ENCODE results near the gene MRAS. TPM values are rescaled to one million over a fixed set of nuclear protein-coding genes. Genes with fewer than 3 reads are reported as not detected.

Gene MRAS
- polyA plus RNA-seq, 4 donors = 0.45 to 10.1 (median 3.6) TPM

GRCh38 chr3:138359919-138360868 lies 11.8 kb downstream of the MRAS start:
- no peaks in the 10 kb centered on the region for H3K27me3 ChIP-seq (ENCODE audit: control insufficient read depth in 3 of 3, insufficient read depth in 3 of 3, low read length in 3 of 3)
- FAIRE-seq = no peak
- 91 to 95% (median 93%) methylated on average over 15 of the region's 15 CpGs for WGBS, 3 donors
- H3K36me3 ChIP-seq (ENCODE audit: control insufficient read depth in 3 of 3, insufficient read depth in 2 of 3, low read depth in 1 of 3, low read length in 3 of 3) = no peaks in the 10 kb centered on the region
- no peaks in the 10 kb centered on the region for H3K4me1 ChIP-seq (ENCODE audit: control insufficient read depth in 3 of 3, insufficient read depth in 2 of 3, low read depth in 1 of 3, low read length in 2 of 3)
- no peak overlapping the region for H3K4me3 ChIP-seq (ENCODE audit: low read depth in 1 of 3, low read length in 3 of 3)
- H3K27ac ChIP-seq (ENCODE audit: low read depth in 1 of 3, low read length in 2 of 3) = no peak overlapping the region
- no peak for DNase-seq
- no peaks in the 10 kb centered on the region for H3K9me3 ChIP-seq (ENCODE audit: control insufficient read depth in 2 of 2, insufficient read depth in 1 of 2, low read depth in 1 of 2, low read length in 1 of 2)

GRCh38 chr3:138360869-138361525 lies 12.6 kb downstream of the MRAS start:
- no peak overlapping the region for H3K4me3 ChIP-seq (ENCODE audit: low read depth in 1 of 3, low read length in 3 of 3)
- H3K4me1 ChIP-seq (ENCODE audit: control insufficient read depth in 3 of 3, insufficient read depth in 2 of 3, low read depth in 1 of 3, low read length in 2 of 3) = no peaks in the 10 kb centered on the region
- no peaks in the 10 kb centered on the region for H3K9me3 ChIP-seq (ENCODE audit: control insufficient read depth in 2 of 2, insufficient read depth in 1 of 2, low read depth in 1 of 2, low read length in 1 of 2)
- no peak for DNase-seq
- H3K36me3 ChIP-seq (ENCODE audit: control insufficient read depth in 3 of 3, insufficient read depth in 2 of 3, low read depth in 1 of 3, low read length in 3 of 3) = no peaks in the 10 kb centered on the region
- H3K27me3 ChIP-seq (ENCODE audit: control insufficient read depth in 3 of 3, insufficient read depth in 3 of 3, low read length in 3 of 3) = no peaks in the 10 kb centered on the region
- WGBS, 3 donors = 80 to 88% (median 85%) methylated on average over 9 of the region's 9 CpGs
- FAIRE-seq = no peak
- H3K27ac ChIP-seq (ENCODE audit: low read depth in 1 of 3, low read length in 2 of 3) = no peak overlapping the region

- Histone ChIP-seq H3K4me3 (ENCODE audit: low read depth in 1 of 3, low read length in 3 of 3) (no peak overlapping the region), H3K9me3 (ENCODE audit: control insufficient read depth in 2 of 2, insufficient read depth in 1 of 2, low read depth in 1 of 2, low read length in 1 of 2) (no peaks in the 10 kb centered on the region), H3K4me1 (ENCODE audit: control insufficient read depth in 3 of 3, insufficient read depth in 2 of 3, low read depth in 1 of 3, low read length in 2 of 3) (no peaks in the 10 kb centered on the region), H3K36me3 (ENCODE audit: control insufficient read depth in 3 of 3, insufficient read depth in 2 of 3, low read depth in 1 of 3, low read length in 3 of 3) (no peaks in the 10 kb centered on the region), H3K27me3 (ENCODE audit: control insufficient read depth in 3 of 3, insufficient read depth in 3 of 3, low read length in 3 of 3) (no peaks in the 10 kb centered on the region), H3K27ac (ENCODE audit: low read depth in 1 of 3, low read length in 2 of 3) (no peak overlapping the region)
- FAIRE-seq (no peak), DNase-seq (no peak)
- WGBS, 3 donors = 82 to 90% (median 86%) methylated on average over 7 of the region's 7 CpGs
Observed at GRCh38 chr3:138361561-138361971, 13.2 kb downstream of the MRAS start.

GRCh38 chr3:138362538-138362937 lies 14.2 kb downstream of the MRAS start:
- FAIRE-seq = no peak
- 86 to 89% (median 89%) methylated on average over 7 of the region's 7 CpGs for WGBS, 3 donors

GRCh38 chr3:138363322-138363721 lies 14.9 kb downstream of the MRAS start:
- Histone ChIP-seq H3K4me3 (ENCODE audit: low read depth in 1 of 3, low read length in 3 of 3) (no peak overlapping the region), H3K9me3 (ENCODE audit: control insufficient read depth in 2 of 2, insufficient read depth in 1 of 2, low read depth in 1 of 2, low read length in 1 of 2) (no peaks in the 10 kb centered on the region), H3K36me3 (ENCODE audit: control insufficient read depth in 3 of 3, insufficient read depth in 2 of 3, low read depth in 1 of 3, low read length in 3 of 3) (no peaks in the 10 kb centered on the region), H3K27ac (ENCODE audit: low read depth in 1 of 3, low read length in 2 of 3) (no peak overlapping the region), H3K4me1 (ENCODE audit: control insufficient read depth in 3 of 3, insufficient read depth in 2 of 3, low read depth in 1 of 3, low read length in 2 of 3) (no peaks in the 10 kb centered on the region), H3K27me3 (ENCODE audit: control insufficient read depth in 3 of 3, insufficient read depth in 3 of 3, low read length in 3 of 3) (no peaks in the 10 kb centered on the region)
- WGBS, 3 donors = 83 to 93% (median 87%) methylated on average over 4 of the region's 4 CpGs
- DNase-seq (no peak), FAIRE-seq (no peak)

More at GRCh38 chr3:138362538-138362937, 14.2 kb downstream of the MRAS start:
- no peak overlapping the region for H3K27ac ChIP-seq (ENCODE audit: low read depth in 1 of 3, low read length in 2 of 3)
- H3K27me3 ChIP-seq (ENCODE audit: control insufficient read depth in 3 of 3, insufficient read depth in 3 of 3, low read length in 3 of 3) = no peaks in the 10 kb centered on the region
- H3K4me3 ChIP-seq (ENCODE audit: low read depth in 1 of 3, low read length in 3 of 3) = no peak overlapping the region
- no peak for DNase-seq
- no peaks in the 10 kb centered on the region for H3K4me1 ChIP-seq (ENCODE audit: control insufficient read depth in 3 of 3, insufficient read depth in 2 of 3, low read depth in 1 of 3, low read length in 2 of 3)
- no peaks in the 10 kb centered on the region for H3K36me3 ChIP-seq (ENCODE audit: control insufficient read depth in 3 of 3, insufficient read depth in 2 of 3, low read depth in 1 of 3, low read length in 3 of 3)
- H3K9me3 ChIP-seq (ENCODE audit: control insufficient read depth in 2 of 2, insufficient read depth in 1 of 2, low read depth in 1 of 2, low read length in 1 of 2) = no peaks in the 10 kb centered on the region

- no peak for DNase-seq
Observed at GRCh38 chr3:138364356-138365252, 16.2 kb downstream of the MRAS start.

GRCh38 chr3:138365253-138365555 lies 16.8 kb downstream of the MRAS start:
- H3K4me3 ChIP-seq (ENCODE audit: low read depth in 1 of 3, low read length in 3 of 3) = no peak overlapping the region
- H3K27ac ChIP-seq (ENCODE audit: low read depth in 1 of 3, low read length in 2 of 3) = no peak overlapping the region
- no peaks in the 10 kb centered on the region for H3K36me3 ChIP-seq (ENCODE audit: control insufficient read depth in 3 of 3, insufficient read depth in 2 of 3, low read depth in 1 of 3, low read length in 3 of 3)
- H3K9me3 ChIP-seq (ENCODE audit: control insufficient read depth in 2 of 2, insufficient read depth in 1 of 2, low read depth in 1 of 2, low read length in 1 of 2) = no peaks in the 10 kb centered on the region
- no peak for DNase-seq
- no peaks in the 10 kb centered on the region for H3K4me1 ChIP-seq (ENCODE audit: control insufficient read depth in 3 of 3, insufficient read depth in 2 of 3, low read depth in 1 of 3, low read length in 2 of 3)
- no peak for FAIRE-seq
- H3K27me3 ChIP-seq (ENCODE audit: control insufficient read depth in 3 of 3, insufficient read depth in 3 of 3, low read length in 3 of 3) = no peaks in the 10 kb centered on the region
- 79 to 89% (median 81%) methylated on average over 4 of the region's 4 CpGs for WGBS, 3 donors

More at GRCh38 chr3:138364356-138365252, 16.2 kb downstream of the MRAS start:
- H3K9me3 ChIP-seq (ENCODE audit: control insufficient read depth in 2 of 2, insufficient read depth in 1 of 2, low read depth in 1 of 2, low read length in 1 of 2) = no peaks in the 10 kb centered on the region
- H3K27ac ChIP-seq (ENCODE audit: low read depth in 1 of 3, low read length in 2 of 3) = no peak overlapping the region
- no peaks in the 10 kb centered on the region for H3K27me3 ChIP-seq (ENCODE audit: control insufficient read depth in 3 of 3, insufficient read depth in 3 of 3, low read length in 3 of 3)
- no peaks in the 10 kb centered on the region for H3K36me3 ChIP-seq (ENCODE audit: control insufficient read depth in 3 of 3, insufficient read depth in 2 of 3, low read depth in 1 of 3, low read length in 3 of 3)
- WGBS, 3 donors = 78 to 85% (median 80%) methylated on average over 6 of the region's 6 CpGs
- no peaks in the 10 kb centered on the region for H3K4me1 ChIP-seq (ENCODE audit: control insufficient read depth in 3 of 3, insufficient read depth in 2 of 3, low read depth in 1 of 3, low read length in 2 of 3)
- FAIRE-seq = no peak
- no peak overlapping the region for H3K4me3 ChIP-seq (ENCODE audit: low read depth in 1 of 3, low read length in 3 of 3)

Measured in small intestine (tissue), 7 donors.